ENCODE results near the gene PTPRN2.

PTPRN2 gene

GRCh38 chr7:158236400-158236799, 351.2 kb downstream of the PTPRN2 start:
- no peak for TF ChIP-seq CTCF (IDR thresholded peaks at IDR 0.05; ENCODE audit: insufficient read depth, missing control alignments)
- DNase-seq (ENCODE audit: insufficient read length, low spot score) (no peak), FAIRE-seq (no peak)

- no peak for TF ChIP-seq CTCF (IDR thresholded peaks at IDR 0.05; ENCODE audit: insufficient read depth, missing control alignments)
- no peak for DNase-seq (ENCODE audit: insufficient read length, low spot score)
- FAIRE-seq: no peak
Measured at GRCh38 chr7:158235862-158236261, 351.8 kb downstream of the PTPRN2 start.

- no peak for TF ChIP-seq CTCF (IDR thresholded peaks at IDR 0.05; ENCODE audit: insufficient read depth, missing control alignments)
- no peak for DNase-seq (ENCODE audit: insufficient read length, low spot score)
- FAIRE-seq: no peak
Measured at GRCh38 chr7:158229945-158230344, 357.7 kb downstream of the PTPRN2 start.

GRCh38 chr7:158228986-158229385, 358.6 kb downstream of the PTPRN2 start:
- FAIRE-seq (no peak), DNase-seq (ENCODE audit: insufficient read length, low spot score) (no peak)
- TF ChIP-seq CTCF (IDR thresholded peaks at IDR 0.05; ENCODE audit: insufficient read depth, missing control alignments): no peak

GRCh38 chr7:158228131-158228530, 359.5 kb downstream of the PTPRN2 start:
- DNase-seq (ENCODE audit: insufficient read length, low spot score): no peak
- no peak for TF ChIP-seq CTCF (IDR thresholded peaks at IDR 0.05; ENCODE audit: insufficient read depth, missing control alignments)
- no peak for FAIRE-seq

- TF ChIP-seq CTCF (IDR thresholded peaks at IDR 0.05; ENCODE audit: insufficient read depth, missing control alignments): no peak
- FAIRE-seq: no peak
- DNase-seq (ENCODE audit: insufficient read length, low spot score): no peak
Measured at GRCh38 chr7:158227258-158227984, 360.2 kb downstream of the PTPRN2 start.

GRCh38 chr7:158216198-158216597, 371.4 kb downstream of the PTPRN2 start:
- no peak for FAIRE-seq
- no peak for DNase-seq (ENCODE audit: insufficient read length, low spot score)
- no peak for TF ChIP-seq CTCF (IDR thresholded peaks at IDR 0.05; ENCODE audit: insufficient read depth, missing control alignments)
